SK-N-SH (cell line): Measurements from ENCODE around the gene OR2G3. TPM values are rescaled to one million over a fixed set of nuclear protein-coding genes. Genes with fewer than 3 reads are reported as not detected.
A peak's percentile ranks its signal among the peaks of the same experiment; 100 is the strongest.

Source experiments
- CTCF ChIA-PET: fragments of 300-600, 350-600 bp; formaldehyde crosslinking; extraction: SDS; loops from one replicate; lab custom pipeline; 2021; lab: Yijun Ruan, JAX
- POLR2A ChIA-PET: fragments of 350-600 bp; sonication (Branson Sonifier 250); formaldehyde crosslinking; extraction: SDS; loops from one replicate; lab custom pipeline; 2020; ENCODE audit warnings: antibody characterized with exemption, inconsistent platforms; lab: Yijun Ruan, JAX
- DNase-seq: peaks from one replicate; pipeline ENCODE4 v3.0.0; 2012
- H2AFZ ChIP-seq: fragments of 200-600 bp; sonication (generic); 2 replicates; pipeline ENCODE4 v1.8.1; 2016; ENCODE audit warnings: antibody characterized with exemption, mild to moderate bottlenecking, low read depth
- H3F3A ChIP-seq: fragments of 200-600 bp; sonication (generic); replicated peaks from 2 replicates; pipeline ENCODE3; 2016; ENCODE audit warnings: antibody characterized with exemption, mild to moderate bottlenecking; ENCODE audit not compliant: insufficient read depth
- H3K27ac ChIP-seq, 2 experiments: fragments of 200-500 bp in 1 of 2; fragments of 200-600 bp in 1 of 2; sonication (Bioruptor generic) in 1 of 2; sonication (generic), shearing (Covaris generic) in 1 of 2; 2 replicates each; pipeline versions ENCODE4 v1.5.1 to v1.6.1; 2014 to 2016; ENCODE audit warnings: low read depth in 2 of 2, inconsistent platforms in 1 of 2, low read length in 1 of 2, mild to moderate bottlenecking in 1 of 2, mixed read lengths in 1 of 2
- H3K27me3 ChIP-seq: fragments of 200-600 bp; sonication (generic), shearing (Covaris generic); 2 replicates; pipeline ENCODE4 v1.6.1; 2016; ENCODE audit warnings: mixed run types; ENCODE audit not compliant: insufficient read depth
- H3K36me3 ChIP-seq, 2 experiments: fragments of 200-500 bp in 1 of 2; fragments of 200-600 bp in 1 of 2; sonication (Bioruptor generic) in 1 of 2; sonication (generic) in 1 of 2; replicated peaks in 1 of 2; 2 replicates each; pipeline versions ENCODE3 to v1.5.1; 2014 to 2016; ENCODE audit warnings: low read length in 1 of 2, mild to moderate bottlenecking in 1 of 2; ENCODE audit not compliant: insufficient read depth in 2 of 2, control insufficient read depth in 1 of 2
- H3K4me1 ChIP-seq, 2 experiments: fragments of 200-500 bp in 1 of 2; fragments of 200-600 bp in 1 of 2; sonication (Bioruptor generic) in 1 of 2; sonication (generic), shearing (Covaris generic) in 1 of 2; 2 replicates each; pipeline versions ENCODE4 v1.5.1 to v1.6.1; 2014 to 2016; ENCODE audit warnings: low read depth in 1 of 2, low read length in 1 of 2, mixed run types in 1 of 2; ENCODE audit not compliant: insufficient read depth in 2 of 2, control insufficient read depth in 1 of 2
- H3K4me2 ChIP-seq: fragments of 200-600 bp; sonication (generic), shearing (Covaris generic); 2 replicates; pipeline ENCODE4 v1.6.1; 2017; ENCODE audit warnings: mixed run types
- H3K4me3 ChIP-seq, 2 experiments: fragments of 200-500 bp in 1 of 2; fragments of 200-600 bp in 1 of 2; sonication (Bioruptor generic) in 1 of 2; sonication (generic), shearing (Covaris generic) in 1 of 2; 2 replicates each; pipeline versions ENCODE4 v1.5.1 to v1.8.1; 2014 to 2016; ENCODE audit warnings: low read depth in 2 of 2, inconsistent platforms in 1 of 2, low read length in 1 of 2, mild to moderate bottlenecking in 1 of 2, mixed read lengths in 1 of 2, moderate library complexity in 1 of 2
- H3K79me2 ChIP-seq: fragments of 200-600 bp; sonication (generic); 2 replicates; pipeline ENCODE4 v1.8.1; 2017; ENCODE audit warnings: mild to moderate bottlenecking; ENCODE audit not compliant: insufficient read depth
- H3K9ac ChIP-seq: fragments of 200-600 bp; sonication (generic); 2 replicates; pipeline ENCODE4 v1.6.1; 2017; ENCODE audit warnings: mixed run types
- H3K9me2 ChIP-seq: fragments of 200-600 bp; sonication (generic); 2 replicates; pipeline ENCODE4 v1.6.1; 2017; ENCODE audit warnings: mixed run types
- H3K9me3 ChIP-seq: fragments of 200-600 bp; sonication (generic); 2 replicates; pipeline ENCODE4 v1.6.1; 2017; ENCODE audit warnings: mixed run types, mild to moderate bottlenecking, moderate library complexity
- H4K20me1 ChIP-seq: fragments of 200-600 bp; sonication (generic); 2 replicates; pipeline ENCODE4 v1.6.1; 2017; ENCODE audit warnings: mild to moderate bottlenecking, mixed run types; ENCODE audit not compliant: insufficient read depth
- FOSL2 ChIP-seq: IDR thresholded peaks from 2 replicates; pipeline ENCODE4 v1.4.0; 2012; ENCODE audit warnings: low read depth, mild to moderate bottlenecking, moderate library complexity, borderline replicate concordance
- IRF3 ChIP-seq: fragments of 150-350 bp; IDR thresholded peaks from 2 replicates; pipeline ENCODE4 v1.6.1; 2016; ENCODE audit warnings: mild to moderate bottlenecking, low read depth, low read length
- JUND ChIP-seq: IDR thresholded peaks from 2 replicates; pipeline ENCODE4 v1.4.0; 2012
- MAX ChIP-seq: IDR thresholded peaks from 2 replicates; pipeline ENCODE4 v1.4.0; 2012; ENCODE audit warnings: low read depth
- NFIC ChIP-seq: IDR thresholded peaks from 2 replicates; pipeline ENCODE4 v1.4.0; 2012; ENCODE audit warnings: borderline replicate concordance
- NRF1 ChIP-seq: IDR thresholded peaks from 2 replicates; pipeline ENCODE4 v1.6.1; 2012; ENCODE audit warnings: low read depth, mild to moderate bottlenecking, low read length
- PBX3 ChIP-seq: IDR thresholded peaks from 2 replicates; pipeline ENCODE4; 2012
- POLR2AphosphoS5 ChIP-seq: IDR thresholded peaks from 2 replicates; pipeline ENCODE4 v1.6.1; 2012; ENCODE audit warnings: low read depth, low read length
- RAD21 ChIP-seq: IDR thresholded peaks from 2 replicates; pipeline ENCODE4 v1.6.1; 2012; ENCODE audit warnings: mild to moderate bottlenecking, low read length
- RCOR1 ChIP-seq: fragments of 150-350 bp; IDR thresholded peaks from 2 replicates; pipeline ENCODE4 v1.6.1; 2017; ENCODE audit warnings: antibody characterized with exemption, low read length
- REST ChIP-seq: IDR thresholded peaks from 2 replicates; pipeline ENCODE4 v1.6.1; 2012; ENCODE audit warnings: mild to moderate bottlenecking, low read depth, low read length, moderate library complexity
- TAF1 ChIP-seq: IDR thresholded peaks from 2 replicates; pipeline ENCODE4 v1.6.1; 2012; ENCODE audit warnings: low read depth, mild to moderate bottlenecking, low read length, moderate library complexity, borderline replicate concordance
- TEAD4 ChIP-seq: IDR thresholded peaks from 2 replicates; pipeline ENCODE4 v1.4.0; 2012; ENCODE audit warnings: mild to moderate bottlenecking, borderline replicate concordance; ENCODE audit not compliant: insufficient read depth
- USF1 ChIP-seq: IDR thresholded peaks from 2 replicates; pipeline ENCODE4 v1.4.0; 2012; ENCODE audit warnings: low read depth, borderline replicate concordance
- USF2 ChIP-seq: fragments of 150-350 bp; IDR thresholded peaks from 2 replicates; pipeline ENCODE4 v1.6.1; 2017; ENCODE audit warnings: antibody characterized with exemption, low read length, low read depth, borderline replicate concordance
- YY1 ChIP-seq: IDR thresholded peaks from 2 replicates; pipeline ENCODE4 v1.4.0; 2012; ENCODE audit warnings: low read depth, mild to moderate bottlenecking
- ZBTB33 ChIP-seq: IDR thresholded peaks from 2 replicates; pipeline ENCODE4 v1.4.0; 2012; ENCODE audit warnings: low read depth, borderline replicate concordance
- WGBS: methylation state at CpG from one replicate; pipeline ENCODE4 v1.1.6; 2017; ENCODE audit warnings: low lambda C conversion rate; 5-methylcytosine and 5-hydroxymethylcytosine counted together
- polyA plus RNA-seq, 3 experiments: library from polyadenylated mRNA; depleted of rRNA; stranded (reverse); fragments of >200 nt; gene quantifications; 2 replicates each; pipeline ENCODE4 v1.2.3, GENCODE V29; 2012

Gene OR2G3
- polyA plus RNA-seq, 1 of the 3 experiments (the other 2 are of a cell fraction): not detected

- Histone ChIP-seq H3F3A (no peaks in the 10 kb centered on the region), H3K36me3 (no peaks in the 10 kb centered on the region), H3K4me2 (no peak overlapping the region), H3K9me2 (no peaks in the 10 kb centered on the region), H3K4me1 (no peaks in the 10 kb centered on the region), H4K20me1 (no peaks in the 10 kb centered on the region), H3K79me2 (no peaks in the 10 kb centered on the region), H3K4me3 (no peak overlapping the region), H3K9ac (no peak overlapping the region), H3K27me3 (no peaks in the 10 kb centered on the region), H3K27ac (no peak overlapping the region), H2AFZ (peak overlapping the region; percentile 57; the same call in 1 of the 2 replicates), H3K9me3 (no peaks in the 10 kb centered on the region)
- POLR2A ChIA-PET: no interaction called here
- CTCF ChIA-PET: no interaction called here
- 10% methylated on average over 2 of the region's 2 CpGs for WGBS
- DNase-seq: no peak
- TF ChIP-seq RAD21 (no peak), NFIC (no peak), IRF3 (no peak)
Measured at GRCh38 chr1:247557926-247558674, 47.3 kb upstream of the OR2G3 start.

GRCh38 chr1:247561711-247562110 is 43.7 kb upstream of the OR2G3 start:
- no peak overlapping the region for H3K27ac ChIP-seq
- no peaks in the 10 kb centered on the region for H3K4me1 ChIP-seq
- H3K9me3 ChIP-seq: no peaks in the 10 kb centered on the region
- H3F3A ChIP-seq: no peaks in the 10 kb centered on the region
- 27% methylated on average over 10 of the region's 10 CpGs for WGBS
- H3K9ac ChIP-seq: no peak overlapping the region
- H2AFZ ChIP-seq: 0 out of 2 replicates have a peak overlapping the region, but pooled peaks have one; percentile 36
- DNase-seq: no peak
- ChIA-PET POLR2A (no interaction called here), CTCF (no interaction called here)
- H3K4me3 ChIP-seq: no peak overlapping the region
- H3K36me3 ChIP-seq: no peaks in the 10 kb centered on the region
- no peaks in the 10 kb centered on the region for H3K27me3 ChIP-seq
- H4K20me1 ChIP-seq: no peaks in the 10 kb centered on the region
- no peaks in the 10 kb centered on the region for H3K9me2 ChIP-seq
- no peak overlapping the region for H3K4me2 ChIP-seq
- H3K79me2 ChIP-seq: no peaks in the 10 kb centered on the region
- no peak for TF ChIP-seq REST
- no peak for TF ChIP-seq POLR2AphosphoS5
- TF ChIP-seq JUND: no peak
- TF ChIP-seq USF2: no peak
- TF ChIP-seq TEAD4: no peak
- TF ChIP-seq NRF1: no peak
- TF ChIP-seq RCOR1: no peak
- no peak for TF ChIP-seq USF1
- TF ChIP-seq PBX3: no peak
- no peak for TF ChIP-seq TAF1
- TF ChIP-seq MAX: no peak
- TF ChIP-seq FOSL2: no peak
- no peak for TF ChIP-seq YY1
- no peak for TF ChIP-seq ZBTB33
